NCI-H1436 treated with DMSO at 0.1 percent for 48 hours (cell line): ENCODE measurements around the gene PDE4D.

ENCODE experiments used
- DNase-seq: peaks from one replicate; lab custom pipeline; 2025; lab: John Stamatoyannopoulos, UW

PDE4D gene

DNA sequence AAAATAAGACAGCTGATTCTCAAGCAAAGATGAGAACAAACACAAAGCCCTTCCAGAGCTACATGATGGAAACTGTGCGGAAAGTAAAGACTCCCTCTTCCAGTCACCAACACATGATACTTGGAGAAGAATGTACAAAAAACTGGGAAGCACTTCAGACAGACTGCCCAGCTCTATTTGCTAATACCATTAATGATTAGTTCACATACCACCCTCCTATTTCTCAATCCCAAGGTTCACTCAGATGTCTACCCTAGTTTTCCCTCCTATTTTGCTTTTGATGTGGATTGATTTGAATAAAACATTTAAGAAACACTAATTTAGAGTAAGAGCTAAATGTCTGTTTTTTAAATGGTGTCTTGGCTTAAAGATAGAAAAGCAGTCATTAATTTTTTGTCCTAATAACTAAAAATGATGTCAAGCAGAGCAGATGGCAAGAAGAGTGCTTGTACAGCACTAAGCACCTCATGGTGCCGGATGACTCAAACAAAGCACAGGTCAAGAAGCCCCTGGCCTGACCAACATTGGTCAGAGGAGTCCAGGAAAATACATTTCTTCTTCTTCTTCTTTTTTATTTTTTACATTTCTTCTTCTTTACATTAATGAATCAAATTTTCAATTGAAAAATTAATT is 639.4 kb downstream of the PDE4D start:
- DNase-seq, result no peak

DNA sequence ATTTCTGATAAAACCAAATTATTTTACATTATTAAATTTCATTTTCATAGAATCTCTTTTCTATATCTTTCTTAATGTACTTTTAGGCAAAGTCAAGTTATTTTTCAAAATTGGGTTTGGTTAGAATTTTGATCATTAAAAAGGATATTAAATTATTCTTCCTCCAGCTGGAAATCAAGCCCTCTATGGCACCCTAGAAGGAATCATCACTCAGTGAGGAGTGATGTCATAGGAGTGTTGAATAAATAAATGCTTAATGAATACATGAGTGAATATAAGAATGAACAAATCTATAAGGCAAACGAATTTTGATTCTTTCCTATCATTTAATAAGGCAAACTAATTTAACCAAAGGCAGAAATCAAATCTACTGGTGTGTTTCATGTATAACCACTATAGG is 639.9 kb downstream of the PDE4D start:
- DNase-seq, result no peak

DNA sequence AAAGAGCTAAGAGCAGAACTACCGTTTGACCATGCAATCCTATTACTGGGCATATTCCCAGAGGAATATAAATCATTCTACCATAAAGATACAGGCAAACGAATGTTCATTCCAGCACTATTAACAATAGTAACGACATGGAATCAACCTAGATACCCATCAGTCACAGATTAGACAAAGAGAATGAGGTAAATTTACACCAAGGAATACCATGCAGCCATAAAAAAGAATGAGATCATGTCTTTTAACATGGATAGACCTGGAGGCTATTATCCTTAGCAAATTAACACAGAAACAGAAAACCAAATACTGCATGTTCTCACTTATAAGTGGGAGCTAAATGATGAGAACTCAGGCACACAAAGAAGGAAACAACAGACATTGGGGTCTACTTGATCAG is 641.9 kb downstream of the PDE4D start:
- no peak for DNase-seq

DNA sequence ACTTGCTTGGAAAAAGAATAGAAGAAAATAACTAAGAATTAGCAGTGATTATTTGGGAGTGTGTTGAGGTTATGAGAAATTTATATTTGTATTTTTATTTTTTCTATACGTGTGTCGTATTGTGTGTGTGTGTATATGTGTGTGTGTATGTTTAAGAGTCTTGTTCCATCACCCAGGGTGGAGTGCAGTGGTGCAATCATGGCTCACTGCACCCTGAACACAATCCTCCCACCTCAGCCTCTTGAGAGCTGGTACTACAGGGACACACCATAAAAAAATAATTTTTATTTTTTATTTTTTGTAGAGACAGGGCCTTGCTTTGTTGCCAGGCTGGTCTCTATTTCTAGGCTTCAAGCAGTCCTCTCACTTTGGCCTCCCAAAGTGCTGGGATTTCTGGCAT is 643.8 kb downstream of the PDE4D start:
- no peak for DNase-seq

DNA sequence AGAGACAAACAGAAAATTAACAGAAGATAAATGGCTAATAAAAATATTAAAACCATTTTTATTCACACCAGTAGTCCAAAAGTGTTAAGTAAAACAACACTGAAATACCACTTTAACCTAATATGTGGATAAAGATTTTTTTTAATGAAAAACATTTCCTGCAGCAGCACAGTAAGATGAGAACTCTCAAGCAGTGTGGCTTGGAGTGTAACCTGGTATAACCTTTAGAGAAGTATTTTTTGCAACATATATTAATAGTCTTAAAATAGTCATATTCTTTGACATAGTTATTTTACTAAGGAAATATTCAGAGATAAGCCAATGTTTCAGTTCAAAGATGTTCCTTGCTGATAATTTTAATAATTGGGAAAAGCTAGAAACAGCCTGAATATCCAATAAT is 644.4 kb downstream of the PDE4D start:
- DNase-seq, result no peak

DNA sequence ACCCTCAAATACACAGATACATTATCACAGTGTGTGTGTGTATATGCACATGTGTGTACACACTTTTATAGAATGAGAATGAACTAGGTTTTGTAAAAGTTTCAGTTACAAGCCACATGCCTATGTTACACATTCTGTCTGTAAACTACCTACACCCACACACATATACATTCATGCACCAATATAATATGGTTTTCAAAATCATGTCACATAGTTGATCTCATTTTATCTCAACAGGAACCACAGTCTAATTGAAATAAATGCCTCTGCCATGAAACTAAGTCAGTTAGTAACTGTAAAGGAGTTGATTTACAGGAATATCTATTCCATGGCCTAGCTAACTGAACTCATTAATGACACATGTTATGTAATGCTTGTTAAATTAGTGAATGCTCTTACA is 646.6 kb downstream of the PDE4D start:
- no peak for DNase-seq

DNA sequence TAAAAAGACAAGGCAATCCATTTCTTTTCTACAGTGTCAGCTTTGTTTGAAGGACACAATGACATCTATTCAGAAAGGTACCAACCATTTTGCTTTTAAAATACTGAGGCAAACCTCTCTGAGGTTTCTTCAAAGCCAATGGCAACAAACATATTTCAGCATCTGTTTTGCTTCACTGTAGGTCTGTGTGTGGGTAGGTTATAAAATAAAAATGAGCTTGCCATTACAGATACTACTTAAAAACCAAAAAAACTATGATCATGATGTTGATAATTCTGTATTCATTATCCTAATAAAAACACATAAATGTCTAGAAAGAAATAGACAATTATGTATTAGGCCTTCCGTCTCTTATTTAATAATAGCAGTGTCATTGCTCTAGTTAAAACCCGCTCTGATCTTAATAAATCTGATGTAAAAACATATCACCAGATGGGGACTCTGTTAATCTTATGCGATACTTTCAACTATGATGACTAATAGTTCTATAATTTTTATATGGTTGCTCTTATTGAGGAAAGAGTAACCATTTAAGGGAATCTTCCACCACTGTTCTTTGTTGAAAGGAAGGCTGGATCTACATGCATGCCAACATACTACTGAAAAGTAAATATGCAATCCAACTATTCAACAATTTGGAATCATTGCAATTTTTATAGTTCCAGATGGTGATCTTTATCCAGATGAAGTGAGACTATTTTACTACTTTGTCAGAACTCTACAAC is 647.2 kb downstream of the PDE4D start:
- DNase-seq, result no peak

DNA sequence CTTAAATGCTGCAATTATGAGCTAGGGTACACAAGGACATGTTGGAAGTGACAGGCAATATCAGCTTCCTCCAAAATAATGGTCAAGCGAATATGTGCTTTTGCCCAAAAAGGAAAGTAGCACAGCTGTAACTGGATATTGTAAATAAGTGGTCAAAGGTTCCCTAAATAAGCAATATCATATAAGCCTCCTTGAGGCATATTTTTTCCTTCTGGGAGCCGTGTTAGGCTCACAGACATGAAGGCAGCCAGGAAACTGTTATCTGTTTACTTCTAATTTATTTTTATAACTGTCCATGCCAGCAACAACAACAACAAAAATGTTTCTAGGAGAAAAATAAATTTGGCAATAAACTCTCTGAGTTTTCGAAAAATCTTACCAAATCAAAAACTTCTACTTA is 648.3 kb downstream of the PDE4D start:
- DNase-seq, result no peak

DNA sequence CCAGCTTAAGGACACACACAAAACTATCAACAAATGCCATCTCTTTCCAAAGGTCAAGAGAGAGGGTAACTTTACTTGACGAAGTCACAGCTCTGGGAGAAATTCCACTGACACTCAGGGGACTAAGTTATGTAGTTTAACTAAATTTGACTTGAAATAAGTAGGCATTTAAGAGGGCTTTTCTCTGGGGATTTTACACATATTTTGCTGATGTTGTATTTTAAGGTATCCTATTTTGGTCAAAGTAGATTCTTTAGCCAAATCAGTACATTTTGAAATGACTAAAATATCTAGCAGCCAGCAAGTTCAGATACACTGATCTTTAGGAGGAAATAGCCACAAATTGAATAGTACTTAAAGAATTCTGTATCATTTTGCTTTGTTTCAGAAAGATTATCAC is 652.0 kb downstream of the PDE4D start:
- DNase-seq, result no peak

DNA sequence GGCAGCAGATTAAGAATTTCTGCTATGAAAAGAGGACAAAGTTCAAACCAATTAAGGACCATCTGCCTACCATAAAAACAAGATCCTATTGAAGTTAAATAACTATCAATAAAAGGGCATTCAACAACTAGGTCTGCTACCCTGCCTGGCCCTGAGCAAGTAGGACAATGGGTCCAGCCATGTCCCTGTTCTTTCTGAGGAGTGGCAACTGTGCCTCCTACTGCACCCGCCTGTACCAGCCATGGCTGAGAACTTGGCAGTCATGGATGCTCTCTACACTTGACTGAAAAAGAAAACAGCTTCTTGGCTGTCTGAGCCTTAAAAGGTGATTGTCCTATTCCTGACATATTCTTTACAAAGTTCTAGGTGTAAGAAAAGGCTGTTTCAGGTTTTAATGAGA is 652.4 kb downstream of the PDE4D start:
- no peak for DNase-seq

DNA sequence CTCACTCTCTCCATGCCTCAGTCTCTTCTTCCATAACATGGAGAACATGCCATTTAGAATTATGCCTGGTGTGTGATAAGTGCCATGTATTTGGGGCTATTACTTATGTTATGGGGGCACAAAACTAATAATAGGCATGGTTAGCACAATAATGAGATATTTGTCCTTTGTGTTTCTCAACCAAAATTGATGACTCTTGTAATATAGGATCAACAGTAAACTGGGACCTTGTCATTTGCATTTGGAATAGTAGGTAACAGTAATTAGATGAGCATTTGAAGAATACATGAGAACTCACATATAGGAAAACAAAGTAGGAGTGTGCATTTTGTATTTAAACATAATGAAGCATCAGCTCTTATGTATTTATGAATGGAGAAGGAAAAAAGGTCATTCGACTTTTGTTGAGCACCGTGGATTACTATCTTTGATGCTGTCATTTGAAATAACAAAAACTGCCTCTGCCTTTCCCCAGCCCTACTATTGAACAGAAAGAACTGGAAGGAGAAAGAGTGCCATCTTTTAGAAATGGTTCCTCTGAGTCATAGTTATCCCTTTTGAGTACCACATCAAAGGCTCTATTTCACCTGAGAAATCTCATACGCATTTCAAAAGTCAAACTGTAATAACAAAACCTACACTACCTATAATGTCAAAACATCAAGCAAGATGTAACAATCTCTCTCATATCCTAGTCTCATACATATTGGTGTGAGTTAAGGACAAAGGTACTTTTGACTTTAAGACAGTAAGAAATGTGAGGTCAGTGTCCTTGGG is 655.2 kb downstream of the PDE4D start:
- DNase-seq, result no peak

DNA sequence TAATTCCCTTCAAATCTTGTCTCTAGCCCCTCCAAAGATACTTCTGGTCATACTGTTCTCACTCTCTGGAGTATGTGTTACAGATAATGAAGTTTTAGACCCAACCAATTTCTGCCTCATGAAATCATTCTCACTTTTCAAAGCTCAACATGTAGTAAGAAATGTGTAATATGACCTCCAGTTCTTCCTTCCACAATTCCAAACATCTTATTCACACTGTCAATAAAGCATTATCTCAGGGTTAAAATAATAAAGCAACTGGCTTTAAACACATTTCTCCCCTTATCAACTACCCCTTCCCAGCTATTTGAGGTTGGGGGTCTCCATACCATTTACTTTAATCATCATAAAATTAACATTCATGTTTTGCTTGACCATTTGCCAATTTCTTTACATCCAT is 656.5 kb downstream of the PDE4D start:
- DNase-seq, result no peak

DNA sequence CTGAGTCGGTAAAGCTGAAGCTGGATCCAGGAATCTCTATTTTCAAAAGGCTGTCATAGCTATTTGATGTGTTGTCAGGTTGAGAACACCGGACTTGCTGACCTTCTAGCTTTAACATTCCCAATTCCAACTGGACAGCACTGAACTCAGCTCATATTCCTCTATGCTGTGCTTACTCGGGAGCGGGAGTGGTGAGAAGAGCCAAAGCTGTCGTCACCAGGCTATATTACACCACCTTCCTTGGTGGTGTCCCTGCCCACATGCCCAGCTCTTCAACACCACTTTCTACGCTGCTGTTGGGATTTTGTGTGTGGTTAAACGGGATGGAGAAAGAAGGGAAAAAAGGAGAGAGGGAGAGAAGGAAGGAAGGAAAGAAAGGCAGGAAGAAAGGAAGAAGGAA is 657.1 kb downstream of the PDE4D start:
- DNase-seq, result no peak

DNA sequence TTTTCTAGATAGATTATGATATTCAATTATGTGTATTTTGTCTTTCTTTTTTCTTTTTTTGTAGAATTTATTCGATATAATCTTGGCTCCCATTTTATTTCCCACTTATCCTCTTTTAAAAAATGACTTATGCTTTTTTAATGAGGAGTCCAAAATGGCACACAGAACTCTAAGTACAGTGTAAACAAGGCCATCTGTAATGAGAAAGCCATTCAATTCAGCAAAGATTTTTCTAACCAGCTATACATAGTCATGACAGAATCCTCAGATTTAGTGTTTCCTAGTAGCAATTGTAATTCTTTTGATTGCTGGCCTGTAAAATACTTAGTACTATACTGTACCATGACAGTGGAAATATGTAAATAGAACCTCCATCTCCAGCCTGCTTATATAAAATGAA is 659.3 kb downstream of the PDE4D start:
- DNase-seq, result no peak

DNA sequence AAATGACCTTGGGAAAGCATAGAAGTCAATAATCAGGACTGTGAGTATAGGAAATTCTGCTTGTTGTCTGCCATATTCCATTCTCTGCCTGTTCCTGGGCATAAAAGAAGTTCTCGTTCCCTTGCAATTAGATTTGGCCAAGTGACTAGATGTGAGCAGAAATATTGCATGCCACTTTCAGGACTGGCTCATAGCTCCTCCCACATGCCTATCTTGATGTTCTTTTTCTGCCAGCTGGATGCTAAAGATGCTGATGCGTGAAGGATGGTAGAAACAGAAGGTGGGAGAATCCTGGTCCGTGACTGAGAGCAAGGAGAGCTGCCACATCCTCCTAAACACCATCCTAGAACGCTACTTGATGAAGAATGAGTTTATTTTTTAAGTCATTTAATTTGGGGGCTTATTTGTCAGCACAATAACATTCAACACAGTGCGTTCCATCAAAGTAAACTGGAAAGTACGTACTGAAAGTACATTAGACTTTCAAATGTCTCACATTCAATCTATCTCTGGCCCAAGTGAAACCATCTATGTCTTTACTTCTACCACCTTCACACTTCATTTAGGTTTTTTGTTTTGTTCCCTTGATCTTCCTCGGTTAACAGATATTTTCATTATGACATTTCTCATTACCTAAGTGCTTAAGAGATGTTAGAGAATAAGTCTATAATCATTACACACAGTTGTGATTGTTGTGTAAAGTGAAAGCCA is 662.1 kb downstream of the PDE4D start:
- no peak for DNase-seq

DNA sequence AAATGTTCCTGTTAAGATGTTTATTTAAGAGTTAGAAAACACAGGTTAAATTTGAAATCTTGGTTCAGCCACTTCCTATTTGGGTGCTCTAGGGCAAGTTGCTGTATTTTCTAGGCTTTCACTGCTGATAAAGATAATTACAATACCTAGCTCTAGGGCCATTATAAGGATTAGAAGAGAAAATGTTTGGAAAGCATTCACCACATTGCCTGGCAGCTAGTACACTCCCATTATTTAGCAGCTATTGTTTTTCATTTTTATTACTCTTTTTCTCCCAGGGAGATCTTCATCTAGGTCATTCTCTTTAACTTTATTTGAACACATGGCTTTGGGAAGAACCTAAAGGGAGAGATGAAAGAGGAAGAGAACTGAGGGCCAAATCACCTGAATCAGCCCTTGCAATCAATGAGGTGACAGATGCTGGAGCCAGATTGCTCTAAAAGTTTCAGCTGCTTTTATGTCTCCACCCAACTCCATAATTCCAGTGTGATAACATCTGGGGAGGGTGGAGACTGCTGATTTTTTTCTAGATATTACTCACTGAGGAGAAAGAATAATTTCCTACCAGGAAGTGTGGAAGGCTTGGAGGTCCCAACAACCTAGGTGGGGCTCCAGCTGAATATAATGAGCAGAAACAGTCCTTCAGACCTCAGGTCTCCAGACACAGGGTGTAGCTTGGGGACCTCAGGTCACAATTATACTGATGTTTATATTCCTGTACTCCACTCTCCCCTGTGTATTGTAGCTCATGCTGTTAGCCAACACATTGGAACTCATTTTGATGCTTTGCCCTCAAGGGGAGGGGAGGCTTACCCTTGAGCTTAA is 670.6 kb downstream of the PDE4D start:
- no peak for DNase-seq

DNA sequence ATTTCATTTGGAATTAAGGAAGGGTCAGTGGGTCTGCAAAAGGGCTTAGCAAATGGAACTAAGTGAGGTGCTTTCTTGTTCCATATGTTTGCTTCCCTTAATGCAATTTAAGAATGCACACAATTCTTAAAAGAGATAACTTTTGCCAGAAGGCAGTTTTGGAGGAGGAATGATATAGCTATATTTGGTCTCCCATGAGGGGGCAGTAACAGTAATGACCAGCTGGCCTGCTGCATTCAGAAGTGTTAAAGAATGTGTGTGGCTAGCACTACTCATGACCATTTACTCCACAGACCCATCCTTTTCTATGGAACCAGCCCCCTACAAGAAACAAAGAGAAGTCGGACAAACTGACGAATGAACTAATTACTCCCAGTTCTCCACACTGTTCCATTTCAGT is 671.8 kb downstream of the PDE4D start:
- DNase-seq, result no peak

DNA sequence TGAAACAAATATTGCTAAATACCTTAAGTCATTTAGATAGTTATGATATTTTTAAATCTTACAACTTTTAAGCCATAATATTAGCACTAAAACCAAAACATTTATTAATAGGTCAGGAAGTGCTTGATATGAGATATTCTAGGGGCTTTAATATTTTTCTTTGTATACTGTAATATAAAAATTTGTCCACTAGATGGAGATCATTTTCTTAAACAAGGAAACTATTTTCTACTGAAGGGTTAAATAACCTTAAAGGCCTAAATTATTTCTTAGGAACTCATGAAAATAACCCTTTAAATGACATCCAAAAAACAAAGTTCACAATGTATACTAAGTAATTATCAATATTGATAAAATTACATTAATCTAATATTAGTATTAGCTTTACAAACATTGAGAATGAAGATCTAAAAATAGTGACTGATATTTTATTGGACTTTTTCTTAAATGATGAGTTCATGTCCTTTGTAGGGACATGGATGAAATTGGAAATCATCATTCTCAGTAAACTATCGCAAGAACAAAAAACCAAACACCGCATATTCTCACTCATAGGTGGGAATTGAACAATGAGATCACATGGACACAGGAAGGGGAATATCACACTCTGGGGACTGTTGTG is 675.0 kb downstream of the PDE4D start:
- DNase-seq, result no peak

DNA sequence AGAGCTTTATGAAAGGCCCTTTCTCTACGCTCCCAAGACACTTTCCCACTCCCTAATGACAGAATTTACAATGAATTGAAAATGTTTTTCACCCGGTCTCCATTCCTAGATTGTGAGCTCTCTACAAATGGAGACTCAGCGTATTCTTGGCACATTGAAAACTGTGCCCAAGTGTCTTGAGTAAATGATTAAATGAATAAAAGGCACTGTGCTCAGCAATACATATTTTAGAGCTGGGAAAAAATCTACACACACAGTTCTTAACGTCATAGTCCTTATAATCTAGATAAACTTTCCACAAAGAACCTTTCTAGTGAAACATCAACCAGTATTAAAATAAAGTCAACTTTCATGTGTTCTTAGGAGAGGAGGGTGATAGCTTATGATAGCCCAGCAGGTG is 676.7 kb downstream of the PDE4D start:
- DNase-seq, result no peak

DNA sequence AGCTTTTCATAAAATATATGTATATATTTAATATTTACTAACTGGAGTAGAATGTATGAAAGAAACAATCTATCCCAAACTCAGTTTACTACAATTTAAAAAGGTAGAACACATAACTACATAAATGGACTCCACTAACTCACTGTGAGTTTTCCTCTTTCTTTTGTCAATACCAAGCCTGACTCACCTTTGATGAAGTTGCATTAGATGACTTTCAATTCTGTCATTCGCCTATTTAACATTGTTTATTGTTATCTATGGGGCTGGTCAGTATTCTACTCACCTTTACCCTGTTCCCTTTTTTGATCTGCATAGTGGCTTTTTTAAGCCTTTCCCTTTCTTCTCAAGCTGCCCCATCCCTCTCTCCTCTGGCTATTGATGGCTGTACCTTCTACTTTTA is 680.9 kb downstream of the PDE4D start:
- no peak for DNase-seq

DNA sequence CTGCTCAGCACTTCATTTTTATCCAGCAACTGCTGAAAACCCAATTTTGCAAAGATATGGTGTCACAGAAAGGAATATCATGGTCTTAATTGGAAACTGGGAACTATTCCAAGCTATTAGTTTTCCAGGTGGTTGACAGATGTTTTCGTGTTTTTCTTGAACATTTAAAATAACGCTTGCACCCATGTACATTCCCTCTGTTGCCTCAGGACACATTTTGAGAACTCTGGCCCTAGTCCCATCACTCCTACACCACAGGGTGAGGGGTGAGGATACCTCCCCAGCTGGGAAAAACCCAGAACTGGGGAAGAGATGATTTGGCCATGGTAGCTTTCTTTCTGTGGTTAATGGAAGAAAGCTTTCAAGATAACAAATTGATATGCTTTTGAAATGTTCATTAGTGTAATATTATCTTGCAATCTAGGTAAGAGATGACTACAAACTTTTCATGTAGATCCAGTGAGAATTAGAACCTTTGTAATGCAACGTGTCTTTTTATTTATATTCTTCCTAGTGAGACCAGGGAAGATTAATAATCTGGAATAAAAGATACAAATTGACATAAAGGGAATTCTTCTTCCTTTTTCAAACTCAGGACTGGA is 683.7 kb downstream of the PDE4D start:
- no peak for DNase-seq
